SW 1271 (cell line): ENCODE results near the gene STX16.

Source experiments
- DNase-seq, 2 experiments: peaks; one replicate each; lab custom pipeline; 2025; lab: John Stamatoyannopoulos, UW

STX16 gene

DNA sequence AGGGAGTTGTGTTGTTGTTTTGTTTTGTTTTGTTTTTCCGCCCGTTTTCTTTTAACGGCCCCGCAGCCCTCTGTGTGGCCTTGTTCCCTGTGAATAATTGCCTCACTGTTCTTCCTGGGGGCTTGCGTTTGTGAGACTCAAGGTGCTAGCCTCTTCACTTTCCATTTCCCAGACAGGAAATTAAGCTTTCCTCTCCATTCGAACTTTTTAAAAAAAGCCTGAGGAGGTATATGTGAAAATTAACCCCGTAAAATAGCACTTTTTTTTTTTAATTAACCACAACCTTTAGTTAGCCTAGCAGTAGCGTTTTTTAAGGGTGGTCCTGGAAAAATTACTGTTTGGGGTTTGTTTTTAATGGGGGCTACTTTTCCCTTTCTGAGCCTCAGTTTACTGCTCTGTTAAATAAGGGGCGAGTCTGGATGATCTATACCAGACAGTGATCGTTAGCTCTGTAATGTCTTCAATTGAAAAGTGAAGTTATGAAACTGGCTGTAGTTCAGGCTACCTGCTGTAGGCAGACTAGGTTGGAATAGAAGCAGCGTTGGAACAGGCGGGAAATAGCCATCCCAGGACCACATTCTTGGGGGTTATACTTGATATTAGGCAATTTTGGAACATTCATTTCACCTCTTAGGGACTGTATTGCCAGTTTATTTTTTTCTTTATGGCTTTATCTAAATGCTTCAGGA lies 1.7 kb downstream of the STX16 start:
- peak in 1 of 2 experiments; percentile 40 for DNase-seq

DNA sequence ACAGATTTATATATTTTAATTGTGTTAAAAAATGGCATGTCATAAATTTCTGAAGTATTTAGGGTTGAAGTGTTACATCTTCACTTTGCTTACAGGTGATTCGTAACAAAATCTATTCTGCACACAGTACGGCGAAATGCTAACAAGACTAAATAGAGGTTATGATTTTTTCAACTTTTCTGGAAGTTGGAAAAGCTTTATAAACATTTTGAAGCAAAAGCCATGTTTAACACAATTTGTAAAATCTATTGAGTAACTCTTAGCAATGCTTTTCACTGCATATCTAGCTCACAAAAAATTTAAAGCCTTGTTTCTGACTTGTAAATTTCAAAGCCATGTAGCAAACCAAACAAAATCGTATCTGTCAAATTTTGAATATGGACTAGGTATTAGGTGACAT lies 3.3 kb downstream of the STX16 start:
- no peak for DNase-seq

DNA sequence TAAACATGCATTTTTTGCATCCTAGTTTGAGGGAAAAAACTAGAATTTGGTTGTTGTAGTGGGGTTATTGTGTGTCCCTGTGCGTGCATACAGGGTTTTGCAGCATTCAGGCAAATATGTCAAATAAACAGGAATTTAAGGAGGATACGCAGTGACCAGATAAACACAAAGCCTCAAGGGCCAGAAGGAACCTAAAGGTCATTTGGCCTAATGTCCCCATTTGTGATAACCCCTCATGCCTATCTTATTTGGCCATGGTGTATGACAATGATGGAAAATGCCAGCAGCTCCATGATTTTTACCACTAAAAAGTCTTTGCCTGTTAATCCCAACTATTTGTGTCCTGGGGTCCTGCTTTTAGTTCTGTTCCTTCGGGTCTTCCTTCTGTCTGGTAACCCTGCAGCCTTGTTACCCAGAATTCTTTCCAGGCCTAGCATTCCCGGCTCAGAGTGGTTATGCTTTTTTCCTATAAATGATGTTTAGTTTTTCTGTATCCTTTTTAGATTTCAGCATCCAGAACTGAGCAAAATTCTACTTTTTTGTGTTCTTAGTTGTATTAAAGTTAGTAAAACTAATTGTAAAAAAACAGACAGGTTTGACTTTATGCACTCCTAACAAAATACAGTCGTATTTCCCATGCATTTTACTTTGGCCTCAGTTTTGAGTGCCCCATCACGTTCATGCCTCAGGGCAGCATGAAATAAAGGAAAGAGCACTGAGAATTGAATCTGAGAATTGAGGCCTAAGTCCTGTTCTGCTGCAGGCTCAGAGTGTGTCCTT lies 4.4 kb downstream of the STX16 start:
- no peak for DNase-seq

DNA sequence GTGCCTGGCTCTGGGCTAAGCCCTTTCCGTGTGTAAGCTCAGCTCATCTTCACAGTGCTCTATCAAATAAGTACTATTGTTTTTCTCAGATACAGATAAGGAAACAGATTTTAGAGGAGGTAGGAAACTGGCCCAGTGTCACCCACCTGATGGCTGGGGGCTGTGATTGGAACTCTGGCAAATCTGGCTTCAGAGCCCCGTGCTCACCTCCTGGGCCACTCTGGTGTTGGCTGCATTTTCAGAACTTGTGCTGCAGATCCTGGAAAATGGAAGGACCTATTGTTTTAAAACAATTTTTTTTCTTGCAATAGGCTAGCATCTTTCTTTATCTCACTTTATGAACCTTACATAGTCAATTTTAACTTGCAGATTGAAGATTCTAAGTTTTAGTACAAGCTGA lies 5.7 kb downstream of the STX16 start:
- no peak for DNase-seq

DNA sequence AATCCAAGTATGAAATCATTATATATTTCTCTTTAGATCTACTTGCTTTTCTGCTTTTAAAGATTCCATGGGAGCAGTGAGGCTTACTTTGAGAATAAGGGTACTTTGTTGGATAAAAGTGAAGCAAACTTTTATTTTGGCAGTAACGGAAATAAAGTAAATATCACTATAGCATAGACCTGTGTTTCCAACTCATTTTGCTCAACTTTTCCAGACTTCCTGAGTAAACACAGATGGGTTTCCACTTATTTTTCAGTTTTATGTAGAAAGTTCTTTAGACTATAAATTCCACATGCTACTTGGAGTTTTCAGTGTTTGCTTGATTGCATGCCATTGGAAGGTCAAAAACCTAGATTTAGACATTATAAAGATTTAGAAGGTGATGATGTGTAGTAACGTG lies 6.2 kb downstream of the STX16 start:
- no peak for DNase-seq

DNA sequence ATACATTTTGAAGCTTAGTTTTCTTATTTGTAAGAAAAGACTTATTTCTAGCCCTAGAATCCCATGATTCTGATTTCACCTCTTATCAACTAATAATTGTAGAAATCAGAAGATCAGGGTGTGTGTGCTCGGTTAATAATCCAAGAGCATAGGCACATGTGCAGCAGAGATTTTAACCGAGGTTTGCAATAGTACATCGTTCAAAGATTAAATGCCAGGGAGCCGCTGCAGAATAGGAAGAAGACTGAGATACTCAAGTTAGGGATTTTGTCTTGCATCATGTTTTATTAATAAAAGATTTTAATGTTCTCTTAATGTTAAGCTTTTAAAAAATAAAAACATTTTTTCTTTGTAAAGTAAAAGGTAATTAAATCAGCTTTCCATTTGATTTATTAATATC lies 6.9 kb downstream of the STX16 start:
- DNase-seq = no peak

DNA sequence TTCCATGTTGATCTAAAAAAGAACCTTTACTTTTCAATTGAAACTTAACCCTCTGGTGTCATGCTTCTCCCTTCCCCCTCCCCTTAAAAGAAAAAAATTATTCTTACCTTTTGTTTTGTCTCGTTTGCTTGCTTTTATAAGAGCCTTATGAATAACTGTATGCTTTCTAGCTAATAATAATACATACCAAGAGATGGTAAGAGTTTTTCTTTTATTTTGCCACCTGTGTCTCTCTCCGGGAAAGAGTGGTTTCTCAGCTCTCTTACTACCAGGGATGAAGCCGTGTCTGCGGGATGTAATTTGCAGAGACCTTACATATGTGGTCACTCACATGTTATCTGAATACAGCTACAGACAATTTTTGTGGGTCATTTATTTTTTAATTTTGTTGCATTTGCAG lies 7.7 kb downstream of the STX16 start:
- DNase-seq = no peak

DNA sequence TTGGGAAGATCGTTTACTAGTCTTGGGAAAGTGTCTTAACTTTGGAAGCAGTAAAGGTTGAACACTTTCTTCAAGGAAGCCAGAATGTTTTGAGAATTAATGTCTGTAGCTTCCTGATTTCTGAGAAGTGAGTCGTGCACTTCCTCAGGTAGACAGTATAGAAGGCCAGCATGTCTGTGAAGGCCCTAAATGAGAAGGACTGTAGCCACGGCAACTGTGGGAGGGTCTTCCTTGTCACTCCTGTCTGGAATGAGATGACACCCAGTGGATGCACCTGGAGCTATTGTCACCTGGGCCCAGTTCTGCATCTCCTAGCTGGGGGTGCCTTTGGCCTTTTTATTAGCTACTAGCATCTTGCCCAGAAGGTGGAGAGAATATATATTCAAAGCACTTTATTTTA lies 8.8 kb downstream of the STX16 start:
- no peak for DNase-seq

DNA sequence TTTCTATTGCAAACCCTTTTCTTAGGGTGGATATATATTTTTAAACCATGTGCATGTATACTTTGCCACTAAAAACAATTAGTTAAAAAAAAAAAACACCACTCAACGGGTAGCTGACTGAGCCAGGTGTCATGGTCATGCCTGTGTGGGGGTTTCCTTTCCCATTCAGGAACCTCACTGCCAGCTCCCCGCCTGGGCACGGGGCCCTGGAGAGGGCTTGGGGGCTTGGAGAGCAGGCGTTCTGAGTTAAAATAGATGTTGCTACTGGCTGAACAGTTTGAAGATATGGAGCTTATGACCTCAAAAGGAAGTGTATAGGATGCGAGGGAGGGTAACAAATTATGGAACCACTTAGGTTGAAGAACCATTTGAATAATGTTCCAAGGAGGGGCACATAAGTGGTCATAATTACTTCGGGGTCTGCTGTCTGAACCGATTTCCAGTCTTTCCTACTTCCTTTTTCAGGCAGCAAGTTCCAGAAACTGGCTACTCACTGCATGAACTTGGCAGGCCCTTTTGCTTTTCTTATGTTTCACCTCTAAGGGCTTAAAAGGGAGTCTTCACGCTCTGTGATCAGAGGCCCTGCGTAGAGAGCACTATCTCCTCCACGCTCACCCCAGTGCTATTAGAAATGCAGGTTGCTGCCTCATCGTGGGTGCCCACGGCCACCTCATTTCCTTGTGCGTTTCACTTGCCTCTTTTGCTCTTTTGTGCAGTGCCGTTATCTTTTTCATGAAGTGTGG lies 9.9 kb downstream of the STX16 start:
- DNase-seq = no peak

DNA sequence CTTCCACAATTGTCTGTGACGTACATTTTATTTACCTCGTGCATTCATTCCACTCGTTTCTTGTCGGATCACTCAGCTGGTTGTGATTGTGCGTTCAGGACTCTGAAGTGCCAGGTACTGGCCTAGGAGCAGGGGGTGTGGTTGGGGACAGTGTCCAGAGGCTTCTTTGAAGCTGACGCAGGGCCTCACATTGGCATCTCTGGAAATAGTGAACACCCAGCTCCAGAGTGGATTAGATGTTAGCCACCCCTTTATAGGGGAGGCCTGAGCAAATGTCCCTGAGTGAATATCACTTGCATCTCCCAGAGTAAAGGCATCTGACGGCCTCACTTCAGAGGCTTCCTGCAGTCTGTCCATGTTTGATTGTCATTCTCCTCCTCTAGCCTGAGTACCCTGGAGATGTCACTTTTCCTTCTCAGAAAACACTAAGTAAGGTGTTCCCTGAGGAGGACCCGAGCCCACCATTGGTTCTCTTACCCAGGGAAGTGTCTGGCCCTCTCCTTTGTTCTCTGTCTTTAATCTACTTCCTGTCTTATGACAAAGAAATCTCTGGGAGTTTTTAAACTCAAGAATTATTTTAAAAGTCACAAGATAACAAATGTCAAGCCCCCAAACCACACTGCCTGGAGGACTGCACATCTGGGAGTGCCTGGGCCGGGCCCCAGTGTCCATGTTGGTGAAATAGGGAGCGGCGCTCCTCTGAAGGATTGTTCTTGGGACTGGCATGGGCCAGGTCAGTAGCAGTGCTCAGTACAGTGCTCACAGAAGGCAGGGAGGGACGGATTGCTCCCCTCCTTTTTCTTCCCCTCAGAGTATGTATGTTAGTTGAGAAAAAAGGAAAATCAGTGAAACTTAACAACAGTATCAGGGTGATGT lies 10.8 kb downstream of the STX16 start:
- no peak for DNase-seq

DNA sequence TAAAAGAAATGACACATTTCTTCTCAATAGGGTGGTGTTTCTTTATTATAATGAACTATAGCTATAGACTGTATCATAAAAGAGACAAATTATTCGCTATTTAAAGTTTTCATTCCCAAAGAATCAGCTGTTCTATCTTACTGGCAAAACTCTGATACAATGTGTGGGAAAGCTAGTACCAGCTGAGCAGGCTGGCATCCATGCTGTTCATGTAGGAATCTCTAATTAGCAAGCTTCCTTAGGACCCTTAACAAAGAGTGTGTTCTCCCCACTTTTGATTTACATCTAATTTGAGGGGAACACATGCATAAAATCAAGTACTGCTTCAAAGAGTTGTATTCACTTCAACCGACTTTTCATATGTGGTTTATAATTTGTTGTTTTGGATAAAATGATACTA lies 13.2 kb downstream of the STX16 start:
- no peak for DNase-seq

DNA sequence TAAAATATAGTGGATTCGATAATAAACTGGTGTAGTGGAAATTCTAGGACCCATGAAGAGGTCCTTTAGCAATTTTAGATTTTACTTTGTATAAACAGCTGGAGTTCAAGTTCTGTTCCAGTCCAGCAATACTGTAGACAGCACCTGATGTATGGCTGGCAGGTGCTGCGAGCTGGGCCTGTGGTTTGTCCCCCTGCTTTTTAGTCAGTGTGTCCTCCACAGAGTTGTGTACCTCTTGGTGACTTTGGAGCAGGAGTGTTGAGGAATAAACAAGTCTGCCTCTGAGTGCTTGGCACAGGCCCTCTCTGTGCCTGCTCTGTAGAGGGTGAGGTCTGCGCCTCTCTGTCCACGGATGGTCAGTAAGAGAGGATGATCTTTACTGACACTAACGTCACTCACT lies 13.8 kb downstream of the STX16 start:
- DNase-seq = no peak

DNA sequence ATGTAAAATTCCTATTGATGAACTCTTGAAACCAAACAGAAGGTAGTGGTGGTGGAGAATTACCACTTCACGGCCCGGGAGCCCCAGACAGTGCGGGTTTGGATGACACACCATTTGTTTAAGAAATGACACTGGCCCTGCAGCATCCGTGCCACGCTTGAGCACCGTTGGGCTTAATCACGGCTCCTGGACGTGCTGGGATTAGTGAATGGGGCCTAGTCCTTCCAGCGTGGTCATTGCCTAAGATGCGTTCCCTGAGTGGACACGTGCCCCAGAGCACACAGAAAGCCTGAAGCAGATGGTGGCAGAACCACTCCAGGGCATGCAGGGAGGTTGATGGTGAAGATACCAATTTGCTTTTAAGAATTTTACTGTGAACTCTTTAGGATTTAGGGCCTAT lies 14.5 kb downstream of the STX16 start:
- no peak for DNase-seq

DNA sequence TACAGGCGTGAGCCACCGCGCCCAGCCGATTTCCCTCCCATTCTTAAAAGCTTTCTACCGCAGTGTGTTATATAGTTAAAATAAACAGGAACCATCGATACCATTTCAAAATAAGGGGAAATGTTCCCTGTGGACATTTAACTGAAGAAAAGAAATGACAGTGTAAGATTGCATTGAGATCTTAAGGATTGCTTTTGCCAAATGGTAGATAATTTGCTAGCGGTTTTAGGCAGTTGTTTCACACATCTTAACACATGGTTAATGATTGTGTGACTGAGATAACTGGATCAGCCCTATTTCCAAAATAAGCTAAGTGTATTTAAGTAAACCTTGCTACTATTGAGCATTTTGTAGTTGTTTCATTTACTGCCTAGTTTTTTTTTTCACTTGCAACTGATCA lies 15.6 kb downstream of the STX16 start:
- no peak for DNase-seq

DNA sequence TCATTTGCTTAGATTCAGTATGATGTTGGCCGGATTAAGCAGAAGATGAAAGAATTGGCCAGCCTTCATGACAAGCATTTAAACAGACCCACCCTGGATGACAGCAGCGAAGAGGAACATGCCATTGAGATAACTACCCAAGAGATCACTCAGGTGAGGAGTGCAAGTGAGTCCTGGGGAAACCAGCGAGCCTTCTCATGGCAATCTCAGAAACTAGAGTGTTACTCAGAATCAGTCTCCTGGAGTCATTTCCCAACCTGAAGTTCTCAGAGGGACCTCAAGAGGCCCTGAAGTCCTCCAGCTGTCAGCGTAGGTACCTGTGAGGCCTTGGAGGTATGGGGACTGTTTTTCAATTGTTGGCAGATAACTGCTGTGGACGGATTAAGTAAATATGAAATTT lies 16.9 kb downstream of the STX16 start:
- no peak for DNase-seq

DNA sequence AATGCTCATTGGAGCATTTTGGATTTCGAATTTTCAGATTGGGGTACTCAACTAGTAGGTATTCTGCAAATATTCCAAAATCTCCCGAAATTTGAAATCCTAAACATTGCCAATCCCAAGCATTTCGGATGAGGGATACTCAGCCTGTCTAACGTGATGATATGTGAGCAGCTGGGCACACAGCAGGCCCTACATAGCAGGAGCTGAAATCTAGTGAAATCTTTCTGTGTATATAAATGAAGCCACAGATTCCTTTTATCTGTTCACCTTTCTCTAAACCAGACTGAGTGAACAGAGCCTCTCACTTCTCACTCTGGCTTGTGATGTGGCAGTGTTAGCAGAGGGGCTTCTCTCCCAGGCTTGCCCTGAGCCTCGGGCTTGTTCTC lies 17.8 kb downstream of the STX16 start:
- DNase-seq = no peak

DNA sequence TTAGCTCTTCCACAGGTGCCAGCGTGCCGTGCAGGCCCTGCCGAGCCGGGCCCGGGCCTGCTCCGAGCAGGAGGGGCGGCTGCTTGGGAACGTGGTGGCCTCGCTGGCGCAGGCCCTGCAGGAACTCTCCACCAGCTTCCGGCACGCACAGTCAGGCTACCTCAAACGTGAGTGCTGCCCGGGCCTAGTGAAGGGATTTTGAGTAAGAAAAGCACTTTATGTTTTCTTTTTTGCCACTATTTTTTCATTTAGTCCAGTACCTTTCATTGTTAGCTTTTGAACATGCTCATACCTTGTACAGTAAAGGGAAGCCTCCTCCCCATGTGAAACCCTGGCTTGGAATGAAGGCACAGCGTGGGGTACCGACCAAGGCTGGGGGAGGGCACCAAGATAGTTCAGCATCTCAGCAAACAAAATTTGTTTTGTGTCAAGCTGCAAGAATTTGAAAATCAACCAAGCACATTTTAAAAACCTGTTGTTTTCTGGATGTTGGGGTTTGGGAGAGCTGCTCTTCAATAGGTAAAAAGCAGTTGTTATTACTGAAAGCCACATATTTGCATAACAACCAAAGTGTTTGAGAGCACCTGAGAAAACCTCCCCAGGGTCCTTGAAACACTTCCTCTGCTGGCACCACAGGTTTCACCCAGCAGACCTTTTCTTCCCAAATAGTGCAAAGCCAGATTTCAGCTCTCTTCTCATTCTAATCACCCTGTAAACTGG lies 18.4 kb downstream of the STX16 start:
- no peak for DNase-seq

DNA sequence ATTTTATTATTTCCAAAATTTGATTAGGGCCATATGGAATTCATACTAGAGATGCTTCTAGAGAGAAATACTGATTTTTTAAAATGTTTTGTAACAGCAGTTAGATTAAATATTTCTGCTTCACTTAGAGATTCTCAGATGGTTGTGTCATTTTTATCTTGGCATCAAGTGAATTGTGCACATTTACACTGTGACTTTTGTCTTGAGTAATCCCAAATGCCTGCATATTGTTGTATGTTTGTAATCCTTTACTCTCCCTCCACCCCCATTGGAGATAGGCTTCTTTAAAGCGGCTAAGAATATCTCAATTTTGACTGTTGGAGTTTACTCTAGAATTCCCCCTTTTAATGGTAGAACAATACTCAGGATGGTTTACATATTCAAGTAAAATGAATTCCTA lies 19.0 kb downstream of the STX16 start:
- DNase-seq = no peak

DNA sequence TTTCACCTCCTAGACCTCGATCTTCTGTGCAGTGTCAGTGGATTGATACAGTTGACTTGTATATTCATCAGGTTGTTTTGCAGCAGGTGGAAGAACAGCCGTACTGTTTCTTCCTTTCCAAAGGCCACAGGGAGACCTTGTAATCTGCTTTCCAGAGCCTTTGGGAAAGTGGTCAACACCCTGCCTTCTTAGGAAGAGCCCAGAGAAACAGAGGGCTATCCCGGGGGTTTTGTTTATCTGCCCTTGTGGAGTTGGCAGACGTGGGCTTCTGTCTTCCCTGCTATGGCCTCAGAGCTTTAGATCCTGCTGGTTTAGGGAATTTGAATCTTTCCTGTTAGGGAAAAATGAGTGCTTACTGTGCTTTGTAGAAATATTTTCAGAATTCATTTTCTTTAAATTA lies 19.6 kb downstream of the STX16 start:
- no peak for DNase-seq

DNA sequence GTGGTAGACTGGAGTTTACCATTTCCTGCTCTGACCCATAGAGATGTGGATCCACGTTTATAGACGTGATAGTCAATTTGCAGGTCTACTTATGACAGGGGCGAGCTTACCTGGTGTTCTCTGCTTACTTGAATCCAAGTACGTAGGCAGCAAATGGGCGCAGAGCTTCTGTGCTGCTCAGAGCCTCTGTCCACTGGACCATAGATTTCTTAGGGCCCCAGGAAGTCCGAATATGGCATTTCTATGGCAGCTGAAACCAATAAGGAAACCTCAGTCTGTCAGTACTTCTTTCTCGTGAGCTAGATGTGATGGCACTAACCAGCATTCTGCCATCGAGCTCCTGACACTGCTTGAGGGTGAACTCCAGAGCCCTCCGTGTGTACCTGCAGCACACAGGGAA lies 22.0 kb downstream of the STX16 start:
- DNase-seq = no peak

DNA sequence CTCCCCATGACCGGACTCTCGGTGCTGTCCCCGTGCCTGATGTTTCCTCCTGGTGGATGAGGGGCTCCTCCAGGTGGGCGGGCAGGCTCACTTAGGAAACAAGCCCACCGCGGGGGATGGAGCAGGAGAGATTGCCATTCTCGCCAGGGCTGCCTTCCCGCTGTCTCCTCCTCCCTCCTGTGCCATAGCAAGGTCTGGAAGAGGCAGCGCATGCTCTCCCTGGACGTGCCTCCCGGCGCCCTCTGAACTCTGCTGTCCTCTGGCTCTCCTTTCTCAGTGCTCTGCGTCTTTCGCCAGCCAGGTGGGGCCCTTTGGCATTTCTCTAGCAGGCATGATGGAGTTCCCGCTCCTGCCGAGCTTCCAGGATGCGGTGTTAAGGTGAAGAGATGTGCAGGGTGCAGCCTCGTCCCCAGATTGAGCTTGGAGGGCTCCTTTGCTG lies 24.1 kb downstream of the STX16 start:
- no peak for DNase-seq

DNA sequence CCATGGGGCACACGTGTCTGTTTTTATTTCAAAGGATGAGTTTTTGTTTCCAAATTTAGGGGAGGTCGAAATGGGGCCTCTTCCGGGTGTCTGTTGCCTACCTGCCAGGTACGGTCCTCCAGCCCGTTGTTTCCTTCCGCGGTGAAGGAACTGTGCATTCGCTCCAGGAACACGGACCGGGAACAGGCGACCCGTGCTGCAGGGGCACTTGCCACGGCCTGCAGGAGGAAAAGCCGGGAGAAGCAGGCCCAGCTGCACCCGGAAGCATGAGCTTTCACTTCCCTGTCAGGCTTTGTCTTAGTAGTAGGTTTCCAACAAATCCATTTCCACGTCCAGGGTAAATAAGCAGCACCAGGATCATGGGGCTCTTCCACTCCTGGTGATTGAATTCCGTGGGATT lies 24.6 kb downstream of the STX16 start:
- no peak for DNase-seq
